HG03108 (cell line): ENCODE measurements around the gene LHX4.

Experiments
- ATAC-seq: cut with Tn5 transposase; IDR thresholded peaks from one replicate; pipeline ENCODE4 v1.9.1; 2021; ENCODE audit warnings: moderate library complexity; ENCODE audit not compliant: unreplicated experiment

The LHX4 gene

GRCh38 chr1:180224902-180225301 lies 5.2 kb upstream of the LHX4 start:
- ATAC-seq = no peak

GRCh38 chr1:180225403-180225802 lies 4.7 kb upstream of the LHX4 start:
- ATAC-seq = no peak

GRCh38 chr1:180227861-180228647 lies 2.0 kb upstream of the LHX4 start:
- ATAC-seq = no peak

GRCh38 chr1:180228648-180229482 lies 1.2 kb upstream of the LHX4 start:
- no peak for ATAC-seq

GRCh38 chr1:180230416-180230790 lies 339 bp downstream of the LHX4 start:
- no peak for ATAC-seq

- no peak for ATAC-seq
Measured at GRCh38 chr1:180230791-180231505, 884 bp downstream of the LHX4 start.

- ATAC-seq = no peak
Measured at GRCh38 chr1:180231506-180231921, 1.4 kb downstream of the LHX4 start.

GRCh38 chr1:180231936-180232335 lies 1.9 kb downstream of the LHX4 start:
- ATAC-seq = no peak

GRCh38 chr1:180232521-180233043 lies 2.5 kb downstream of the LHX4 start:
- ATAC-seq = no peak

GRCh38 chr1:180233191-180234011 lies 3.3 kb downstream of the LHX4 start:
- ATAC-seq = no peak

GRCh38 chr1:180234369-180235076 lies 4.5 kb downstream of the LHX4 start:
- no peak for ATAC-seq

GRCh38 chr1:180235077-180235501 lies 5.0 kb downstream of the LHX4 start:
- no peak for ATAC-seq

GRCh38 chr1:180235502-180236239 lies 5.6 kb downstream of the LHX4 start:
- no peak for ATAC-seq

GRCh38 chr1:180236698-180237509 lies 6.8 kb downstream of the LHX4 start:
- ATAC-seq = no peak

- no peak for ATAC-seq
Measured at GRCh38 chr1:180237869-180238476, 7.9 kb downstream of the LHX4 start.

GRCh38 chr1:180238675-180239074 lies 8.6 kb downstream of the LHX4 start:
- no peak for ATAC-seq

GRCh38 chr1:180239145-180240096 lies 9.4 kb downstream of the LHX4 start:
- no peak for ATAC-seq
